Liver (tissue), 9 donors: Measurements from ENCODE around the gene ZC3H15. TPM values are rescaled to one million over a fixed set of nuclear protein-coding genes. Genes with fewer than 3 reads are reported as not detected.

ENCODE experiments used
- DNase-seq: peaks from one replicate; pipeline ENCODE4 v3.0.0-alpha.2; 2017; ENCODE audit warnings: low spot score
- H3K27ac ChIP-seq, 2 donors: one replicate each; pipeline ENCODE4 v1.7.0; 2013; ENCODE audit warnings: inconsistent platforms in 2 of 2, low read length in 2 of 2, control low read depth in 1 of 2, low read depth in 1 of 2, mild to moderate bottlenecking in 1 of 2
- H3K27me3 ChIP-seq, 4 donors: one replicate each; pipeline versions ENCODE4 v1.6.1 to v1.7.0; 2013; ENCODE audit warnings: low read length in 3 of 4, inconsistent platforms in 1 of 4, mild to moderate bottlenecking in 1 of 4, moderate library complexity in 1 of 4; ENCODE audit not compliant: control insufficient read depth in 4 of 4, insufficient read depth in 4 of 4
- H3K36me3 ChIP-seq, 4 donors: one replicate each; pipeline versions ENCODE4 v1.6.1 to v1.7.0; 2013; ENCODE audit warnings: low read length in 3 of 4, mild to moderate bottlenecking in 3 of 4, low read depth in 1 of 4, moderate library complexity in 1 of 4; ENCODE audit not compliant: control insufficient read depth in 4 of 4, insufficient read depth in 3 of 4
- H3K4me1 ChIP-seq, 4 donors: one replicate each; pipeline versions ENCODE4 v1.6.1 to v1.7.0; 2013; ENCODE audit warnings: low read length in 3 of 4, mild to moderate bottlenecking in 3 of 4, moderate library complexity in 1 of 4; ENCODE audit not compliant: control insufficient read depth in 4 of 4, insufficient read depth in 4 of 4
- H3K4me3 ChIP-seq, 3 donors: one replicate each; pipeline versions ENCODE4 v1.6.1 to v1.7.0; 2013; ENCODE audit warnings: low read length in 3 of 3, control low read depth in 1 of 3, low read depth in 1 of 3, mild to moderate bottlenecking in 1 of 3
- H3K9ac ChIP-seq, 2 donors: one replicate each; pipeline ENCODE4 v1.7.0; 2013; ENCODE audit warnings: low read length in 2 of 2, mild to moderate bottlenecking in 2 of 2, moderate library complexity in 2 of 2, control low read depth in 1 of 2, low read depth in 1 of 2
- H3K9me3 ChIP-seq, 4 donors: one replicate each; pipeline versions ENCODE4 v1.6.1 to v1.7.0; 2013; ENCODE audit warnings: low read length in 3 of 4; ENCODE audit not compliant: control insufficient read depth in 4 of 4
- EGR1 ChIP-seq, 2 donors: IDR thresholded peaks; 2 replicates each; pipeline ENCODE4 v1.6.1; 2016 to 2018; ENCODE audit warnings: antibody characterized with exemption in 2 of 2, low read depth in 2 of 2
- FOXA1 ChIP-seq: IDR thresholded peaks from 2 replicates; pipeline ENCODE4 v1.6.1; 2016; ENCODE audit warnings: antibody characterized with exemption
- GABPA ChIP-seq, 2 donors: IDR thresholded peaks in 1 of 2; conservative IDR thresholded peaks in 1 of 2; 2 replicates each; pipeline ENCODE4 v1.6.1; 2016; ENCODE audit warnings: antibody characterized with exemption in 2 of 2, mild to moderate bottlenecking in 1 of 2, moderate library complexity in 1 of 2
- HNF4A ChIP-seq, 2 donors: conservative IDR thresholded peaks; 2 replicates each; pipeline ENCODE4 v1.6.1; 2016; ENCODE audit warnings: antibody characterized with exemption in 2 of 2, mild to moderate bottlenecking in 2 of 2
- JUND ChIP-seq, 2 donors: IDR thresholded peaks; 2 replicates each; pipeline ENCODE4 v1.6.1; 2016; ENCODE audit warnings: antibody characterized with exemption in 2 of 2
- NR2F2 ChIP-seq: IDR thresholded peaks from 2 replicates; pipeline ENCODE4 v1.6.1; 2016; ENCODE audit warnings: antibody characterized with exemption
- RXRA ChIP-seq, 2 donors: IDR thresholded peaks; 2 replicates each; pipeline ENCODE4 v1.6.1; 2017 to 2018; ENCODE audit warnings: antibody characterized with exemption in 2 of 2, mild to moderate bottlenecking in 1 of 2
- SP1 ChIP-seq: IDR thresholded peaks from 2 replicates; pipeline ENCODE4 v1.6.1; 2018; ENCODE audit warnings: antibody characterized with exemption, mild to moderate bottlenecking
- TAF1 ChIP-seq: conservative IDR thresholded peaks from 2 replicates; pipeline ENCODE4 v1.6.1; 2016; ENCODE audit warnings: antibody characterized with exemption, mild to moderate bottlenecking
- WGBS: extraction: QIAGEN DNeasy Blood & Tissue Kit; methylation state at CpG from one replicate; pipeline ENCODE4 v1.1.7; 2013; 5-methylcytosine and 5-hydroxymethylcytosine counted together
- polyA plus RNA-seq, 2 donors: library from polyadenylated mRNA; stranded (reverse) in 1 of 2; unstranded in 1 of 2; fragments of 200-250 nt in 1 of 2; fragments of >200 nt in 1 of 2; fragmentation: Nextera tagmentation in 1 of 2; extraction: Ambion mirVana in 1 of 2; gene quantifications; one replicate each; pipeline versions ENCODE4 v1.2.1 to v1.2.3, GENCODE V29; 2013 to 2015
- total RNA-seq, 2 donors: library from RNA; depleted of rRNA; stranded (reverse); fragments of >200 nt; gene quantifications; one replicate each; pipeline ENCODE4 v1.2.3, GENCODE V29; 2014
- TF ChIP-seq, protein P1 (sequence below): IDR thresholded peaks from 2 replicates; pipeline ENCODE4 v1.6.1; 2016; ENCODE audit warnings: antibody characterized with exemption, mild to moderate bottlenecking
- TF ChIP-seq, protein P2 (sequence below): fragments of 150-350 bp; IDR thresholded peaks from 2 replicates; pipeline ENCODE4 v1.5.1; 2017; ENCODE audit warnings: improper control_type of control experiment, low read depth, low read length; ENCODE audit not compliant: missing input control
- TF ChIP-seq, protein P3 (sequence below): IDR thresholded peaks from 2 replicates; pipeline ENCODE4 v1.6.1; 2016; ENCODE audit warnings: antibody characterized with exemption
- donor health status: healthy.
- donor health status: healthy.
- donor health status: healthy.
- donor health status: healthy.
- donor health status: healthy.

ZC3H15 gene
- total and polyA plus RNA-seq, 4 donors = 29.6 to 63.5 (median 33.7) TPM

DNA sequence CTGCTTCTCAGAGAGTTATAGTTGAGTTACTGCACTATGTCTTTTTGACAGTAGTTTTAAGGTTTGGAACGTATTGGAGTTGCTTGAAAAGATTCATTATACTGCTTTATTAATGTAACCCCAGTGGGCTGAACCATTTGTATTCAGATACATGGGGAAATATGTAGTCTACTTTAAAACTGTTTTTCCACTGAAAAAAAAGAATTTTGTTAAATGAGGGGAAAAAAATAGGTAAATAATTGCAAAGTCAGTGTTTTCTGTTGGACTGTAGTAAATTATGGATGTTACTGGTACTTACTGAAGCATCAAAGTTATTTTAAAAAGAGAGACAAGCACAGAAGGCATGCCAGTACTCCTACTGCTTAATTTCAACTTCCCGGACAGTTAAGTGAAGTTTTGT is 36.4 kb downstream of the ZC3H15 start:
- TF ChIP-seq RXRA (IDR thresholded peaks at IDR 0.05) (no peak), EGR1 (IDR thresholded peaks at IDR 0.05; ENCODE audit: low read depth in 2 of 2) (no peak), GABPA (IDR thresholded peaks at IDR 0.05 in 1 of 2, conservative IDR thresholded peaks at IDR 0.05 in 1 of 2) (no peak), SP1 (no peak), NR2F2 (no peak), FOXA1 (no peak)
- TF ChIP-seq, protein P1, sequence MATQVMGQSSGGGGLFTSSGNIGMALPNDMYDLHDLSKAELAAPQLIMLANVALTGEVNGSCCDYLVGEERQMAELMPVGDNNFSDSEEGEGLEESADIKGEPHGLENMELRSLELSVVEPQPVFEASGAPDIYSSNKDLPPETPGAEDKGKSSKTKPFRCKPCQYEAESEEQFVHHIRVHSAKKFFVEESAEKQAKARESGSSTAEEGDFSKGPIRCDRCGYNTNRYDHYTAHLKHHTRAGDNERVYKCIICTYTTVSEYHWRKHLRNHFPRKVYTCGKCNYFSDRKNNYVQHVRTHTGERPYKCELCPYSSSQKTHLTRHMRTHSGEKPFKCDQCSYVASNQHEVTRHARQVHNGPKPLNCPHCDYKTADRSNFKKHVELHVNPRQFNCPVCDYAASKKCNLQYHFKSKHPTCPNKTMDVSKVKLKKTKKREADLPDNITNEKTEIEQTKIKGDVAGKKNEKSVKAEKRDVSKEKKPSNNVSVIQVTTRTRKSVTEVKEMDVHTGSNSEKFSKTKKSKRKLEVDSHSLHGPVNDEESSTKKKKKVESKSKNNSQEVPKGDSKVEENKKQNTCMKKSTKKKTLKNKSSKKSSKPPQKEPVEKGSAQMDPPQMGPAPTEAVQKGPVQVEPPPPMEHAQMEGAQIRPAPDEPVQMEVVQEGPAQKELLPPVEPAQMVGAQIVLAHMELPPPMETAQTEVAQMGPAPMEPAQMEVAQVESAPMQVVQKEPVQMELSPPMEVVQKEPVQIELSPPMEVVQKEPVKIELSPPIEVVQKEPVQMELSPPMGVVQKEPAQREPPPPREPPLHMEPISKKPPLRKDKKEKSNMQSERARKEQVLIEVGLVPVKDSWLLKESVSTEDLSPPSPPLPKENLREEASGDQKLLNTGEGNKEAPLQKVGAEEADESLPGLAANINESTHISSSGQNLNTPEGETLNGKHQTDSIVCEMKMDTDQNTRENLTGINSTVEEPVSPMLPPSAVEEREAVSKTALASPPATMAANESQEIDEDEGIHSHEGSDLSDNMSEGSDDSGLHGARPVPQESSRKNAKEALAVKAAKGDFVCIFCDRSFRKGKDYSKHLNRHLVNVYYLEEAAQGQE = no peak
- TF ChIP-seq, protein P2, sequence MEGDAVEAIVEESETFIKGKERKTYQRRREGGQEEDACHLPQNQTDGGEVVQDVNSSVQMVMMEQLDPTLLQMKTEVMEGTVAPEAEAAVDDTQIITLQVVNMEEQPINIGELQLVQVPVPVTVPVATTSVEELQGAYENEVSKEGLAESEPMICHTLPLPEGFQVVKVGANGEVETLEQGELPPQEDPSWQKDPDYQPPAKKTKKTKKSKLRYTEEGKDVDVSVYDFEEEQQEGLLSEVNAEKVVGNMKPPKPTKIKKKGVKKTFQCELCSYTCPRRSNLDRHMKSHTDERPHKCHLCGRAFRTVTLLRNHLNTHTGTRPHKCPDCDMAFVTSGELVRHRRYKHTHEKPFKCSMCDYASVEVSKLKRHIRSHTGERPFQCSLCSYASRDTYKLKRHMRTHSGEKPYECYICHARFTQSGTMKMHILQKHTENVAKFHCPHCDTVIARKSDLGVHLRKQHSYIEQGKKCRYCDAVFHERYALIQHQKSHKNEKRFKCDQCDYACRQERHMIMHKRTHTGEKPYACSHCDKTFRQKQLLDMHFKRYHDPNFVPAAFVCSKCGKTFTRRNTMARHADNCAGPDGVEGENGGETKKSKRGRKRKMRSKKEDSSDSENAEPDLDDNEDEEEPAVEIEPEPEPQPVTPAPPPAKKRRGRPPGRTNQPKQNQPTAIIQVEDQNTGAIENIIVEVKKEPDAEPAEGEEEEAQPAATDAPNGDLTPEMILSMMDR = no peak
- TF ChIP-seq, protein P3, sequence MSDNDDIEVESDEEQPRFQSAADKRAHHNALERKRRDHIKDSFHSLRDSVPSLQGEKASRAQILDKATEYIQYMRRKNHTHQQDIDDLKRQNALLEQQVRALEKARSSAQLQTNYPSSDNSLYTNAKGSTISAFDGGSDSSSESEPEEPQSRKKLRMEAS = no peak
- WGBS = 93% methylated on average over 2 of the region's 2 CpGs
- Histone ChIP-seq H3K4me1 (no peaks in the 10 kb centered on the region), H3K27ac (no peak overlapping the region), H3K9me3 (no peaks in the 10 kb centered on the region), H3K36me3 (peaks cover 3 to 6% (median 5%) of the 10 kb centered on the region in 4 donors), H3K4me3 (no peak overlapping the region), H3K9ac (no peak overlapping the region), H3K27me3 (no peaks in the 10 kb centered on the region)
- no peak for DNase-seq

DNA sequence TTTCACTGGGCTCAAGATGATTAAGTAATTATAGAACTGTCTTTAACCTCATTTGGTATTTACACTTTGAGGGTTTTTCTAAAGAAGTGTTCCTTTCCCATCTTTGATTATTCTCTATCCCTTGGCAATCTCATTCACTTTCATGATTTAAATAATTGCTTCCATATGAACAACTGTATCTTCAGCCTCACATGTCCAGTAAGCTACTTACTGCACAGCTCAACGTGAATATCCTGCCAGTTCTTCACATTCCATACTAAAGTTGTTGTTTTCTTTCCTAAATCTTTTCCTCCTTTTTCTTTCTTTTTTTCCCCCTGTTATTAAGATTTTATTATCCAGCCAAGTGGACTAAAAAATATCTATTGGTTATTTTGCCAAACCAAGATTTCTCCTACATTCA is 37.7 kb downstream of the ZC3H15 start:
- H3K27ac ChIP-seq = no peak overlapping the region
- no peak for DNase-seq
- H3K9me3 ChIP-seq = no peaks in the 10 kb centered on the region
- WGBS = 93% methylated on average over 1 of the region's 1 CpG
- H3K27me3 ChIP-seq = no peaks in the 10 kb centered on the region
- H3K9ac ChIP-seq = no peak overlapping the region
- H3K4me3 ChIP-seq = no peak overlapping the region
- peaks cover 0 to 6% (median 3%) of the 10 kb centered on the region in 4 donors for H3K36me3 ChIP-seq
- TF ChIP-seq, protein P1 = no peak
- no peak for TF ChIP-seq JUND (IDR thresholded peaks at IDR 0.05)
- TF ChIP-seq TAF1 = no peak
- TF ChIP-seq HNF4A (conservative IDR thresholded peaks at IDR 0.05) = no peak
- no peaks in the 10 kb centered on the region for H3K4me1 ChIP-seq
